ENCODE results near the gene CLDN9. TPM values are rescaled to one million over a fixed set of nuclear protein-coding genes. Genes with fewer than 3 reads are reported as not detected.
A peak's percentile ranks its signal among the peaks of the same experiment; 100 is the strongest.

The CLDN9 gene
- total RNA-seq, 1 donor, result not detected

DNA sequence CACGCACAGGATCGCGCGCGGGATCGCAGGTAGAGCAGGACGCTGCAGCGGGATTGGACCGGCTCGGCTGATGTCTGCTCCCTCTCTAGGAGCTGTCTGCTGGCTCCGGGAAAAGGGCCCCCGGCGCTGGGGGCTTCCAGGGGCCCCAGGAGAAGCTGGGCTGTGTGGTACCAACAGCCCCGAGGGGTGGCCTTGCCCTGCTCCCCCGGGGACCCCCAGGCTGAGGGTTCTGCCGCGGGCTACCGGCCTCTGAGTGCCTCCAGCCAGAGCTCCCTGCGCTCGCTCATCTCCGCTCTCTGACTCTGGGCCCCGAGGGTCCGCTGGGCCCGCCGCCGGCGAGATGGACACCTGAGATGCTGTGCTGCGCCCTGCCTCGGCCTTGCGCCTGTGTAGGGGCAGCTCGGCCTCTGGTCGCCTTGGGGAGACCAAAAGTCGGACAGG is 45.0 kb upstream of the CLDN9 start:
- Histone ChIP-seq H4K20me1 (ENCODE audit: insufficient read depth, low read length) (peaks cover 12% of the 10 kb centered on the region), H3K4me1 (ENCODE audit: insufficient read depth, low read length) (peaks cover 4% of the 10 kb centered on the region), H3K27me3 (ENCODE audit: insufficient read depth, low read length) (peaks cover 47% of the 10 kb centered on the region), H3K27ac (ENCODE audit: low read depth, low read length) (no peak overlapping the region), H3K4me3 (ENCODE audit: insufficient read depth, low read length) (no peak overlapping the region), H2AFZ (ENCODE audit: low read length) (no peak overlapping the region), H3K9me3 (ENCODE audit: low read depth, low read length) (no peaks in the 10 kb centered on the region), H3K4me2 (ENCODE audit: insufficient read depth, low read length) (no peak overlapping the region), H3K79me2 (ENCODE audit: insufficient read depth, low read length) (peaks cover 2% of the 10 kb centered on the region), H3K36me3 (ENCODE audit: insufficient read depth, low read length) (no peaks in the 10 kb centered on the region)
- TF ChIP-seq, protein P1, sequence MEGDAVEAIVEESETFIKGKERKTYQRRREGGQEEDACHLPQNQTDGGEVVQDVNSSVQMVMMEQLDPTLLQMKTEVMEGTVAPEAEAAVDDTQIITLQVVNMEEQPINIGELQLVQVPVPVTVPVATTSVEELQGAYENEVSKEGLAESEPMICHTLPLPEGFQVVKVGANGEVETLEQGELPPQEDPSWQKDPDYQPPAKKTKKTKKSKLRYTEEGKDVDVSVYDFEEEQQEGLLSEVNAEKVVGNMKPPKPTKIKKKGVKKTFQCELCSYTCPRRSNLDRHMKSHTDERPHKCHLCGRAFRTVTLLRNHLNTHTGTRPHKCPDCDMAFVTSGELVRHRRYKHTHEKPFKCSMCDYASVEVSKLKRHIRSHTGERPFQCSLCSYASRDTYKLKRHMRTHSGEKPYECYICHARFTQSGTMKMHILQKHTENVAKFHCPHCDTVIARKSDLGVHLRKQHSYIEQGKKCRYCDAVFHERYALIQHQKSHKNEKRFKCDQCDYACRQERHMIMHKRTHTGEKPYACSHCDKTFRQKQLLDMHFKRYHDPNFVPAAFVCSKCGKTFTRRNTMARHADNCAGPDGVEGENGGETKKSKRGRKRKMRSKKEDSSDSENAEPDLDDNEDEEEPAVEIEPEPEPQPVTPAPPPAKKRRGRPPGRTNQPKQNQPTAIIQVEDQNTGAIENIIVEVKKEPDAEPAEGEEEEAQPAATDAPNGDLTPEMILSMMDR (IDR thresholded peaks at IDR 0.05; ENCODE audit: extremely low read depth, low read depth, low read length), result no peak
- DNase-seq (ENCODE audit: insufficient read length, low spot score, missing footprints), result peak; percentile 67

DNA sequence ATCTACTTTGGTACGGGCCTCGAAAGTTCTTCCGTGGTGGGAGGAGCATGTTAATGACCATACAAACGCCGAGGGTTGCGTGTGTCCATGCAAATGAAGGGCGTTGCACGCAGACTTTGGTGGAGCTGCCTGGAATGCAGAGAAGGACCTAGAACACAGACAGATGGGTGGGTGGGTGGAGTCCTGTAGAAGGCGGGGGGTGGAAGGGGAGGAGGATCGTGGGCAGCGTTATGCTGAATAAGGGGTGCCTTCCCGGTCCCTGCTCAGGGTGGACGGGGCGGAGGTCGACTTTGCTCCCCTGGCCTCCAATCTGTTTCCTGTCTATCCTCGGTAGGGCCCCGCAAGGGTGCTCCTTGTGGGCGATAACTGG is 44.4 kb upstream of the CLDN9 start:
- Histone ChIP-seq H3K4me2 (ENCODE audit: insufficient read depth, low read length) (peak overlapping the region; percentile 78), H3K4me3 (ENCODE audit: insufficient read depth, low read length) (peak overlapping the region; percentile 81)
- DNase-seq (ENCODE audit: insufficient read length, low spot score, missing footprints), result no peak

DNA sequence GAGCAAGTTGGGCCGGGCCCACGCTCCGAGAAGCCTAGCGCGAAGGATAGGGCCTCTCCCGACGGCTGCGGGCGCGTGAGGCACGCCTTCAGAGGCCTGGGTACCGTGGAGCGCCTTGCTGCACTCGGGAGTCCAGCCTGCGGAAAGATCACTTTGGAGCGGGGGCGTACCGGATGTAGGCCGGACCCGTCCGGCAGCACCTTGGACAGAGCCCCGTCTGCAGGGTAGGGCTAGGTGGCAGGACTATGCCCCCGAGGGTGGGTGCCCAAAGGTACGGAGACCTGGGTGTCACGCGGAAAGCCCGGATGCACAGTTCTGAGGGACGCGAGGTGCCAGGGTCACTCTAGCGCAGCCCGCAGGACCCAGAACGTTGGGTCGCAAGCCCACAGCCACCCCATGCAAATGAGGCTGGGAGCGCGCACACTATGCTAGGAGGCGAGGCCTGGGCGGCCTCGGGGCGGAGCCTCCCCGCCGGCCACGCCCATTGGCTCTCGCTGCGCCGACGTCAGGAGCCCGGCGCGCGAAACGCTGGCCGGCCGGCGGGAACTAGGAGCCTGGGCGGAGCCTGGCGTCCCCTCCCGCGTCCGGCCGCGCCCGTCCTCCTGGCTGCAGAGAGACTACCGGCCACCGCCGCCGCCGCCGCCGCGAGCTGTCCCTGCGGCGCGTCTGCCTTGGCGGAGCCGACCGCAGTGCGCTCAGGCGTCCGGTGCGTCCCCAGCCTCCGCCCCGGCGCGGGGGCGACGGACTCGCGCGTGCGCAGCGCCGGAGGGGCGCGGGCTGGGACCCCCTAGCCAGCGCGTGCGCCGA is 43.8 kb upstream of the CLDN9 start, which contains the start of gene PAQR4:
TSS of gene PAQR4 (plus strand) at position 611 of the 807 bp plus-strand sequence. CDS start 327 bp downstream, outside the sequence.
- no peak within 1 kb of the TSS for H3K27ac ChIP-seq (ENCODE audit: low read depth, low read length)
- H3K9me3 ChIP-seq (ENCODE audit: low read depth, low read length), result no peaks in the 10 kb centered on the region
- H3K4me3 ChIP-seq (ENCODE audit: insufficient read depth, low read length), result peak within 1 kb of the TSS; percentile 81
- peak; percentile 100 for DNase-seq (ENCODE audit: insufficient read length, low spot score, missing footprints)
- H3K79me2 ChIP-seq (ENCODE audit: insufficient read depth, low read length), result peaks cover 2% of the 10 kb centered on the region
- H3K4me1 ChIP-seq (ENCODE audit: insufficient read depth, low read length), result peaks cover 4% of the 10 kb centered on the region
- H4K20me1 ChIP-seq (ENCODE audit: insufficient read depth, low read length), result peaks cover 12% of the 10 kb centered on the region
- H2AFZ ChIP-seq (ENCODE audit: low read length), result peak within 1 kb of the TSS; percentile 80
- peaks cover 38% of the 10 kb centered on the region for H3K27me3 ChIP-seq (ENCODE audit: insufficient read depth, low read length)
- TF ChIP-seq, protein P1 (IDR thresholded peaks at IDR 0.05; ENCODE audit: extremely low read depth, low read depth, low read length), result no peak
- H3K4me2 ChIP-seq (ENCODE audit: insufficient read depth, low read length), result peak within 1 kb of the TSS; percentile 78
- H3K36me3 ChIP-seq (ENCODE audit: insufficient read depth, low read length), result no peaks in the 10 kb centered on the region

More for the DNA sequence above, 44.4 kb upstream of the CLDN9 start:
- Histone ChIP-seq H3K79me2 (ENCODE audit: insufficient read depth, low read length) (peaks cover 2% of the 10 kb centered on the region), H3K9me3 (ENCODE audit: low read depth, low read length) (no peaks in the 10 kb centered on the region), H3K36me3 (ENCODE audit: insufficient read depth, low read length) (no peaks in the 10 kb centered on the region), H4K20me1 (ENCODE audit: insufficient read depth, low read length) (peaks cover 12% of the 10 kb centered on the region), H2AFZ (ENCODE audit: low read length) (no peak overlapping the region), H3K27ac (ENCODE audit: low read depth, low read length) (no peak overlapping the region), H3K4me1 (ENCODE audit: insufficient read depth, low read length) (peaks cover 4% of the 10 kb centered on the region), H3K27me3 (ENCODE audit: insufficient read depth, low read length) (peaks cover 43% of the 10 kb centered on the region)
- TF ChIP-seq, protein P1 (IDR thresholded peaks at IDR 0.05; ENCODE audit: extremely low read depth, low read depth, low read length), result no peak
